Activated gamma-delta T cell (primary cell): Measurements from ENCODE around the gene FAM184A.

ENCODE experiments used
- DNase-seq: peaks from one replicate; lab custom pipeline; 2025; lab: John Stamatoyannopoulos, UW

The FAM184A gene

DNA sequence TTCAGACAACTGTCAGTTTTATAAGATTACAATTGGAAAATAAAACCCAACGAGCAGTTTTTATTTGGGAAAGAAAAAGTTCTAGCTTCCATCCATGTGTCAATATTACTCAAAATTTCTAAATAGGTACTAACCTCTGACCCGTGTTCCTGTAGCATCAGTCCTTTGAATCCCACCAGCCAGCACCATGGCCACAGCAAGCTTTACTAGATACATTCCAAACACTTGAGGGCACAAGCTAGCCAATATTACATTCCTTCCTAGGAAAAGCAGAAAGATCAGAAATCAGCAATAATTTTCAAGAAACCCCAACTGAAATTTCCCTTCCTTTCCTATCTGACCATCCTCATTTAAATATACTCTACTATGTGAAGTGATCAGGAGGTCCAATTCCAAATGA, 165.3 kb downstream of the FAM184A start:
- no peak for DNase-seq

DNA sequence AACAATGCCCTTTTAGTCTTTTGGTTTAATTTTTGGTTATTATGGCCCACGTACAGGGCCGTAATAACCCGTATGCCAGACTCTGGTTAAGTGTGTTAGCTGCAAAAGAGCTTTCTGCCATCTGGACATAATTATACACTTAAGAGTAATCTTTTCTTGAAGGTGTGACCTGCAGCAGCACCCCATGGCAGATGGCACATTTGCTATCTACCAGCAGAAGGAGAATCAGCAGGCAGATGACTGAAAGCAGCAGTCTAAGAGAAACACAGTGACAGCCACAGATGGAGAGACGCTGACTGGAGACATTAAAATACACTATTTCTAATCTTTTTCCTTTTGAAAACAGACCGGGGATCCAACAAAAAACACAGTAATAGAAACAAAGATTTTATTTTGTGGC, 165.8 kb downstream of the FAM184A start:
- DNase-seq, result no peak
